Measurements from ENCODE around the gene ZNF143.

GRCh38 chr11:9576701-9577381 lies 116.0 kb downstream of the ZNF143 start:
- TF ChIP-seq CTCF (IDR thresholded peaks at IDR 0.05) (no peak), POLR2A (IDR thresholded peaks at IDR 0.05) (no peak), POLR2AphosphoS5 (IDR thresholded peaks at IDR 0.05) (no peak)

All from sigmoid colon (tissue), 4 donors.